Glutamatergic neuron (in vitro differentiated cells): ENCODE results near the gene RAB8A. TPM values are rescaled to one million over a fixed set of nuclear protein-coding genes. Genes with fewer than 3 reads are reported as not detected.

Experiments used
- DNase-seq: peaks from one replicate; pipeline ENCODE4 v3.0.0; 2022
- H3K27ac Mint-ChIP-seq: one replicate; pipeline ENCODE4 v1.8.0; 2020; ENCODE audit warnings: mild to moderate bottlenecking, mixed read lengths, inconsistent platforms; ENCODE audit not compliant: unreplicated experiment
- H3K27me3 Mint-ChIP-seq: one replicate; pipeline ENCODE4 v1.8.0; 2020; ENCODE audit warnings: mild to moderate bottlenecking, moderate library complexity, mixed read lengths, inconsistent platforms; ENCODE audit not compliant: unreplicated experiment
- H3K36me3 Mint-ChIP-seq: one replicate; pipeline ENCODE4 v1.8.0; 2020; ENCODE audit warnings: mild to moderate bottlenecking, mixed read lengths, inconsistent platforms; ENCODE audit not compliant: unreplicated experiment
- H3K4me1 Mint-ChIP-seq: one replicate; pipeline ENCODE4 v1.8.0; 2020; ENCODE audit warnings: mild to moderate bottlenecking, low read depth, mixed read lengths, inconsistent platforms; ENCODE audit not compliant: unreplicated experiment
- H3K4me3 Mint-ChIP-seq: one replicate; pipeline ENCODE4 v1.8.0; 2020; ENCODE audit warnings: mild to moderate bottlenecking, mixed read lengths, inconsistent platforms; ENCODE audit not compliant: unreplicated experiment
- H3K9me3 Mint-ChIP-seq: one replicate; pipeline ENCODE4 v1.8.0; 2020; ENCODE audit warnings: mild to moderate bottlenecking, moderate library complexity, mixed read lengths, inconsistent platforms; ENCODE audit not compliant: unreplicated experiment
- CTCF ChIP-seq: fragments of 200-600 bp; sonication (generic); IDR thresholded peaks from one replicate; pipeline ENCODE4 v1.5.0; 2021; ENCODE audit not compliant: partially characterized antibody, unreplicated experiment
- total RNA-seq: library from RNA; stranded (reverse); fragmentation: NEBNext Ultra II Directional; extraction: Animal tissue kit (Norgen Biotek cat#: 25700); gene quantifications from one replicate; pipeline ENCODE4 v1.2.1, GENCODE V29; 2021; ENCODE audit not compliant: unreplicated experiment

Gene RAB8A
- total RNA-seq, 1 donor from 2014 or later = 58.9 TPM

- H3K36me3 Mint-ChIP-seq = no peaks in the 10 kb centered on the region
These were observed 44.3 kb upstream of the RAB8A start for GRCh38 chr19:16067205-16067938.

GRCh38 chr19:16068696-16069259 is 42.9 kb upstream of the RAB8A start:
- DNase-seq = no peak
- TF ChIP-seq CTCF = no peak
- Mint-ChIP-seq H3K27me3 (peaks cover 2% of the 10 kb centered on the region), H3K27ac (no peak overlapping the region), H3K36me3 (no peaks in the 10 kb centered on the region), H3K9me3 (peaks cover 1% of the 10 kb centered on the region), H3K4me1 (peaks cover 3% of the 10 kb centered on the region), H3K4me3 (no peak overlapping the region)

More at GRCh38 chr19:16067205-16067938, 44.3 kb upstream of the RAB8A start:
- TF ChIP-seq CTCF = no peak
- DNase-seq = no peak
- peaks cover 3% of the 10 kb centered on the region for H3K9me3 Mint-ChIP-seq
- no peak overlapping the region for H3K4me3 Mint-ChIP-seq
- no peak overlapping the region for H3K27ac Mint-ChIP-seq
- peaks cover 2% of the 10 kb centered on the region for H3K27me3 Mint-ChIP-seq
- H3K4me1 Mint-ChIP-seq = peaks cover 3% of the 10 kb centered on the region

- Mint-ChIP-seq H3K4me3 (no peak overlapping the region), H3K36me3 (no peaks in the 10 kb centered on the region), H3K27me3 (peaks cover 4% of the 10 kb centered on the region), H3K4me1 (peaks cover 1% of the 10 kb centered on the region), H3K9me3 (peaks cover 2% of the 10 kb centered on the region), H3K27ac (no peak overlapping the region)
- TF ChIP-seq CTCF = no peak
- no peak for DNase-seq
These were observed 41.8 kb upstream of the RAB8A start for GRCh38 chr19:16069813-16070365.

GRCh38 chr19:16070366-16070990 is 41.2 kb upstream of the RAB8A start:
- Mint-ChIP-seq H3K27ac (no peak overlapping the region), H3K4me1 (no peaks in the 10 kb centered on the region), H3K36me3 (no peaks in the 10 kb centered on the region), H3K4me3 (no peak overlapping the region), H3K27me3 (peaks cover 4% of the 10 kb centered on the region), H3K9me3 (peaks cover 3% of the 10 kb centered on the region)
- DNase-seq = no peak
- no peak for TF ChIP-seq CTCF
